Measurements from ENCODE around the gene BIRC7.

The BIRC7 gene

GRCh38 chr20:63210011-63210605, 25.6 kb upstream of the BIRC7 start:
- Histone ChIP-seq H2AK5ac (ENCODE audit: low read length) (no peak overlapping the region), H3K4me3 (ENCODE audit: low read length) (no peak overlapping the region), H3K79me1 (ENCODE audit: low read length) (peaks cover 24% of the 10 kb centered on the region), H3K36me3 (ENCODE audit: control insufficient read depth, insufficient read depth, low read length) (peaks cover 12% of the 10 kb centered on the region), H3K27ac (ENCODE audit: low read depth, low read length) (no peak overlapping the region), H3K4me1 (ENCODE audit: control insufficient read depth, low read depth, low read length) (peaks cover 3% of the 10 kb centered on the region), H3K23ac (ENCODE audit: low read length) (no peak overlapping the region), H4K8ac (ENCODE audit: low read depth, low read length) (no peak overlapping the region), H4K5ac (ENCODE audit: low read length) (no peak overlapping the region), H2BK120ac (ENCODE audit: low read depth, low read length) (no peak overlapping the region), H3K79me2 (ENCODE audit: control insufficient read depth, insufficient read depth, low read length) (peaks cover 85% of the 10 kb centered on the region), H3K18ac (ENCODE audit: low read length) (no peak overlapping the region), H3K4me2 (ENCODE audit: low read length) (no peak overlapping the region), H3K4ac (ENCODE audit: low read depth, low read length) (no peak overlapping the region), H2BK15ac (replicated peaks; ENCODE audit: low read depth) (no peak overlapping the region), H3K27me3 (ENCODE audit: insufficient read depth, low read length, poor library complexity) (no peaks in the 10 kb centered on the region), H3K9ac (ENCODE audit: low read length) (no peak overlapping the region), H2BK5ac (ENCODE audit: low read length) (no peak overlapping the region), H3K56ac (ENCODE audit: low read length) (no peak overlapping the region)
- DNase-seq, result no peak
- WGBS (ENCODE audit: extremely low coverage, insufficient coverage, low lambda C conversion rate), result no CpG with 5 or more reads among the region's 11 CpGs

GRCh38 chr20:63212393-63212730, 23.3 kb upstream of the BIRC7 start:
- Histone ChIP-seq H3K4ac (ENCODE audit: low read depth, low read length) (no peak overlapping the region), H3K27me3 (ENCODE audit: insufficient read depth, low read length, poor library complexity) (no peaks in the 10 kb centered on the region), H2BK15ac (replicated peaks; ENCODE audit: low read depth) (no peak overlapping the region), H3K36me3 (ENCODE audit: control insufficient read depth, insufficient read depth, low read length) (peaks cover 7% of the 10 kb centered on the region), H3K79me2 (ENCODE audit: control insufficient read depth, insufficient read depth, low read length) (peaks cover 75% of the 10 kb centered on the region), H3K4me3 (ENCODE audit: low read length) (no peak overlapping the region), H3K23ac (ENCODE audit: low read length) (no peak overlapping the region), H2BK5ac (ENCODE audit: low read length) (no peak overlapping the region), H4K8ac (ENCODE audit: low read depth, low read length) (no peak overlapping the region), H3K4me1 (ENCODE audit: control insufficient read depth, low read depth, low read length) (peaks cover 5% of the 10 kb centered on the region), H4K5ac (ENCODE audit: low read length) (no peak overlapping the region), H2AK5ac (ENCODE audit: low read length) (no peak overlapping the region), H3K9ac (ENCODE audit: low read length) (no peak overlapping the region), H3K27ac (ENCODE audit: low read depth, low read length) (no peak overlapping the region), H3K79me1 (ENCODE audit: low read length) (peaks cover 17% of the 10 kb centered on the region), H3K4me2 (ENCODE audit: low read length) (no peak overlapping the region), H3K56ac (ENCODE audit: low read length) (no peak overlapping the region), H2BK120ac (ENCODE audit: low read depth, low read length) (no peak overlapping the region), H3K18ac (ENCODE audit: low read length) (no peak overlapping the region)
- DNase-seq, result peak; percentile 40
- no CpG with 5 or more reads among the region's 5 CpGs for WGBS (ENCODE audit: extremely low coverage, insufficient coverage, low lambda C conversion rate)

GRCh38 chr20:63212792-63213191, 22.9 kb upstream of the BIRC7 start:
- peaks cover 7% of the 10 kb centered on the region for H3K36me3 ChIP-seq (ENCODE audit: control insufficient read depth, insufficient read depth, low read length)

GRCh38 chr20:63214514-63214913, 21.2 kb upstream of the BIRC7 start:
- Histone ChIP-seq H4K5ac (ENCODE audit: low read length) (no peak overlapping the region), H2BK120ac (ENCODE audit: low read depth, low read length) (no peak overlapping the region), H3K4me2 (ENCODE audit: low read length) (peak overlapping the region; percentile 47), H3K79me2 (ENCODE audit: control insufficient read depth, insufficient read depth, low read length) (peaks cover 58% of the 10 kb centered on the region), H3K36me3 (ENCODE audit: control insufficient read depth, insufficient read depth, low read length) (peaks cover 6% of the 10 kb centered on the region), H3K4me1 (ENCODE audit: control insufficient read depth, low read depth, low read length) (peaks cover 5% of the 10 kb centered on the region), H2BK15ac (replicated peaks; ENCODE audit: low read depth) (no peak overlapping the region), H3K79me1 (ENCODE audit: low read length) (peaks cover 13% of the 10 kb centered on the region), H4K8ac (ENCODE audit: low read depth, low read length) (no peak overlapping the region), H3K27ac (ENCODE audit: low read depth, low read length) (peak overlapping the region; percentile 73), H3K23ac (ENCODE audit: low read length) (no peak overlapping the region), H3K18ac (ENCODE audit: low read length) (no peak overlapping the region), H3K4ac (ENCODE audit: low read depth, low read length) (no peak overlapping the region), H3K9ac (ENCODE audit: low read length) (peak overlapping the region; percentile 98), H3K4me3 (ENCODE audit: low read length) (peak overlapping the region; percentile 2), H3K56ac (ENCODE audit: low read length) (peak overlapping the region; percentile 90), H3K27me3 (ENCODE audit: insufficient read depth, low read length, poor library complexity) (no peaks in the 10 kb centered on the region), H2AK5ac (ENCODE audit: low read length) (no peak overlapping the region), H2BK5ac (ENCODE audit: low read length) (no peak overlapping the region)
- no CpG with 5 or more reads among the region's 6 CpGs for WGBS (ENCODE audit: extremely low coverage, insufficient coverage, low lambda C conversion rate)
- DNase-seq, result peak; percentile 80

More at GRCh38 chr20:63212792-63213191, 22.9 kb upstream of the BIRC7 start:
- Histone ChIP-seq H3K9ac (ENCODE audit: low read length) (no peak overlapping the region), H3K4me2 (ENCODE audit: low read length) (no peak overlapping the region), H3K79me1 (ENCODE audit: low read length) (peaks cover 17% of the 10 kb centered on the region), H2BK120ac (ENCODE audit: low read depth, low read length) (no peak overlapping the region), H3K4ac (ENCODE audit: low read depth, low read length) (no peak overlapping the region), H3K27me3 (ENCODE audit: insufficient read depth, low read length, poor library complexity) (no peaks in the 10 kb centered on the region), H3K56ac (ENCODE audit: low read length) (peak overlapping the region; percentile 28), H4K8ac (ENCODE audit: low read depth, low read length) (no peak overlapping the region), H3K4me3 (ENCODE audit: low read length) (no peak overlapping the region), H2BK15ac (replicated peaks; ENCODE audit: low read depth) (no peak overlapping the region), H2BK5ac (ENCODE audit: low read length) (no peak overlapping the region), H3K18ac (ENCODE audit: low read length) (no peak overlapping the region), H3K79me2 (ENCODE audit: control insufficient read depth, insufficient read depth, low read length) (peaks cover 71% of the 10 kb centered on the region), H3K23ac (ENCODE audit: low read length) (no peak overlapping the region), H3K27ac (ENCODE audit: low read depth, low read length) (no peak overlapping the region), H3K4me1 (ENCODE audit: control insufficient read depth, low read depth, low read length) (peaks cover 5% of the 10 kb centered on the region), H4K5ac (ENCODE audit: low read length) (no peak overlapping the region), H2AK5ac (ENCODE audit: low read length) (no peak overlapping the region)
- no peak for DNase-seq
- no CpG with 5 or more reads among the region's 5 CpGs for WGBS (ENCODE audit: extremely low coverage, insufficient coverage, low lambda C conversion rate)

DNA sequence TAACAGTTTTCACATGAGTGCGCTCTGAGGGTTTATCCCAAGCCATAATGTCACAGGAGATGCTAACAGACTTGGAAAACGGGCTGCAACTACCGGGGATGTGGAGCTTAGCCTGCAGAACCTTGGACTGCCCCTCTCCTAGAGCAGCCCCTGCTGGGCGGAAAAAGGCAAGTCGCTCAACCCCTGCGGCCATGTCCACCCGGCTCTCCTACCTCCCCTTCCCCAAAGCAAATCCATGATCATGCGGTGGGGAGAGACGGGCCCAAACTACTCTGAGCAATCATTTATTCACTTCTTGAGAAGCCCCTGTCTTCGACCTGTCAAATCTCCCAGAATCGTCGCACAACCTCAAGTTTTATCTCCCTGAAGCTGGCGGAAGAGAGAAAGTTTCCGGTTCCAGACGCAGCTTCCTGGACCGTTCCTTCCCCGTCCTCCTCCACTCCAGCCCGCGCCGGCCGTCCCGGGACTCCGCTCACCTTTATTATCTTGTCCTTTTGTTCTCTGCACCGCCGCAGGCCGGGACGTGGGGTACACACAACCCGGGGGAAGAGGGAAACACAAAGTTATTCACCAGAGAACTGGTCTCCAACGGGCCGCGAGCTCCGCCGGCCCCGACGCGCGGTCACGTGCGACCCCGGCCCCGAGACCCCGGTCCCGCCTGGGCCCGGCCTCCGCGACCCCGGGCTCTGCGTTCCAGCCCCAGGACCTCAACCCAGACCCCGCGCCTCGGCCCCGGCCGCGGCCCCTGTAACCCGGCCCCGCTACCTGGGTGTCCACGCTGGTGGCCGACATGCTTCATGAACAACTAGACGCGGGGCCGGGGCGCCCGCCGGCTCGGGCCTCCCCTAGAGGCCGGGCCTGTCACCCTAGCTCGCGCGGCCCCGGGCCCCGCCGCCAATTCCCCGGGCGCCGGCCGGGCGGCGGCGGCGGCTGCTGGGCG, 20.3 kb upstream of the BIRC7 start:
- H4K5ac ChIP-seq (ENCODE audit: low read length), result no peak overlapping the region
- H3K79me2 ChIP-seq (ENCODE audit: control insufficient read depth, insufficient read depth, low read length), result peaks cover 49% of the 10 kb centered on the region
- peak overlapping the region; percentile 73 for H3K27ac ChIP-seq (ENCODE audit: low read depth, low read length)
- H2AK5ac ChIP-seq (ENCODE audit: low read length), result no peak overlapping the region
- H2BK5ac ChIP-seq (ENCODE audit: low read length), result peak overlapping the region; percentile 17
- no CpG with 5 or more reads among the region's 81 CpGs for WGBS (ENCODE audit: extremely low coverage, insufficient coverage, low lambda C conversion rate)
- H3K4ac ChIP-seq (ENCODE audit: low read depth, low read length), result peak overlapping the region; percentile 46
- peaks cover 6% of the 10 kb centered on the region for H3K36me3 ChIP-seq (ENCODE audit: control insufficient read depth, insufficient read depth, low read length)
- H3K9ac ChIP-seq (ENCODE audit: low read length), result peak overlapping the region; percentile 98
- peaks cover 5% of the 10 kb centered on the region for H3K4me1 ChIP-seq (ENCODE audit: control insufficient read depth, low read depth, low read length)
- peak; percentile 86 for DNase-seq
- no peak overlapping the region for H4K8ac ChIP-seq (ENCODE audit: low read depth, low read length)
- peaks cover 10% of the 10 kb centered on the region for H3K79me1 ChIP-seq (ENCODE audit: low read length)
- H3K23ac ChIP-seq (ENCODE audit: low read length), result no peak overlapping the region
- H3K56ac ChIP-seq (ENCODE audit: low read length), result peak overlapping the region; percentile 90
- peak overlapping the region; percentile 47 for H3K4me2 ChIP-seq (ENCODE audit: low read length)
- H3K18ac ChIP-seq (ENCODE audit: low read length), result peak overlapping the region; percentile 88
- H2BK120ac ChIP-seq (ENCODE audit: low read depth, low read length), result peak overlapping the region; percentile 49
- H2BK15ac ChIP-seq (replicated peaks; ENCODE audit: low read depth), result no peak overlapping the region
- H3K27me3 ChIP-seq (ENCODE audit: insufficient read depth, low read length, poor library complexity), result no peaks in the 10 kb centered on the region
- peak overlapping the region; percentile 95 for H3K4me3 ChIP-seq (ENCODE audit: low read length)
